ENCODE data around the gene DNAAF5. TPM values are rescaled to one million over a fixed set of nuclear protein-coding genes. Genes with fewer than 3 reads are reported as not detected.

Gene DNAAF5
- total RNA-seq, 6 experiments from 2014 or later: 25.4 to 33.0 (median 27.5) TPM

GRCh38 chr7:816751-817671, 90.5 kb downstream of the DNAAF5 start:
- peaks cover 34% of the 10 kb centered on the region for H3K36me3 Mint-ChIP-seq (ENCODE audit: low read depth)
- peaks cover 71% of the 10 kb centered on the region for H3K4me1 Mint-ChIP-seq (ENCODE audit: low read depth)
- no peak for TF ChIP-seq CTCF (IDR thresholded peaks at IDR 0.05)
- peak overlapping the region; percentile 94 for H3K4me3 Mint-ChIP-seq
- no peak for DNase-seq
- peaks cover 5% of the 10 kb centered on the region for H3K27me3 Mint-ChIP-seq (ENCODE audit: insufficient read depth)
- H3K27ac Mint-ChIP-seq: peak overlapping the region; percentile 91
- H3K9me3 Mint-ChIP-seq: peaks cover 4% of the 10 kb centered on the region; the same call in 1 of the 2 replicates

- peak; percentile 70 for DNase-seq
- peaks cover 5% of the 10 kb centered on the region for H3K27me3 Mint-ChIP-seq (ENCODE audit: insufficient read depth)
- H3K27ac Mint-ChIP-seq: peak overlapping the region; percentile 91; the same call in 1 of the 2 replicates
- peaks cover 4% of the 10 kb centered on the region; the same call in 1 of the 2 replicates for H3K9me3 Mint-ChIP-seq
- peak overlapping the region; percentile 94 for H3K4me3 Mint-ChIP-seq
- TF ChIP-seq CTCF (IDR thresholded peaks at IDR 0.05): peak; percentile 77
- peaks cover 68% of the 10 kb centered on the region for H3K4me1 Mint-ChIP-seq (ENCODE audit: low read depth)
- H3K36me3 Mint-ChIP-seq (ENCODE audit: low read depth): peaks cover 43% of the 10 kb centered on the region
Measured at GRCh38 chr7:818031-818699, 91.7 kb downstream of the DNAAF5 start.

- Mint-ChIP-seq H3K4me3 (no peak overlapping the region), H3K27ac (peak overlapping the region; percentile 24; the same call in 1 of the 2 replicates), H3K36me3 (ENCODE audit: low read depth) (peaks cover 51% of the 10 kb centered on the region), H3K9me3 (peaks cover 4% of the 10 kb centered on the region; the same call in 1 of the 2 replicates), H3K27me3 (ENCODE audit: insufficient read depth) (peaks cover 6% of the 10 kb centered on the region), H3K4me1 (ENCODE audit: low read depth) (peaks cover 73% of the 10 kb centered on the region)
- no peak for TF ChIP-seq CTCF (IDR thresholded peaks at IDR 0.05)
- DNase-seq: no peak
Measured at GRCh38 chr7:820341-820740, 93.8 kb downstream of the DNAAF5 start.

GRCh38 chr7:821688-822087, 95.2 kb downstream of the DNAAF5 start:
- H3K27me3 Mint-ChIP-seq (ENCODE audit: insufficient read depth): peaks cover 4% of the 10 kb centered on the region
- TF ChIP-seq CTCF (IDR thresholded peaks at IDR 0.05): no peak
- H3K4me3 Mint-ChIP-seq: no peak overlapping the region
- peaks cover 86% of the 10 kb centered on the region for H3K4me1 Mint-ChIP-seq (ENCODE audit: low read depth)
- no peak for DNase-seq
- peaks cover 58% of the 10 kb centered on the region for H3K36me3 Mint-ChIP-seq (ENCODE audit: low read depth)
- H3K27ac Mint-ChIP-seq: no peak overlapping the region; the same call in 1 of the 2 replicates
- peaks cover 4% of the 10 kb centered on the region; the same call in 1 of the 2 replicates for H3K9me3 Mint-ChIP-seq

- Mint-ChIP-seq H3K4me1 (ENCODE audit: low read depth) (peaks cover 81% of the 10 kb centered on the region), H3K9me3 (peaks cover 4% of the 10 kb centered on the region; the same call in 1 of the 2 replicates), H3K27ac (no peak overlapping the region), H3K36me3 (ENCODE audit: low read depth) (peaks cover 58% of the 10 kb centered on the region), H3K4me3 (no peak overlapping the region), H3K27me3 (ENCODE audit: insufficient read depth) (peaks cover 4% of the 10 kb centered on the region)
- TF ChIP-seq CTCF (IDR thresholded peaks at IDR 0.05): peak; percentile 46
- DNase-seq: no peak
Measured at GRCh38 chr7:822692-823276, 96.3 kb downstream of the DNAAF5 start.
